Neutrophil (primary cell): ENCODE data around the gene DCP2.

Source experiments
- H3K27ac ChIP-seq: fragments of 200-600 bp; sonication (generic); 2 replicates; pipeline ENCODE4 v1.5.1; 2016; ENCODE audit warnings: mild to moderate bottlenecking, moderate library complexity
- H3K27me3 ChIP-seq: fragments of 200-600 bp; sonication (generic); 2 replicates; pipeline ENCODE4 v1.6.0; 2016; ENCODE audit warnings: mild to moderate bottlenecking
- H3K36me3 ChIP-seq: fragments of 200-600 bp; sonication (generic); 2 replicates; pipeline ENCODE4 v1.5.1; 2017
- H3K4me1 ChIP-seq, 2 experiments: fragments of 200-600 bp in 1 of 2; sonication (generic) in 1 of 2; 1 replicate in 1 of 2; 2 replicates in 1 of 2; pipeline versions ENCODE4 v1.5.1 to v1.6.1; 2013 to 2016; ENCODE audit warnings: low read depth in 1 of 2, low read length in 1 of 2, mild to moderate bottlenecking in 1 of 2, moderate library complexity in 1 of 2; ENCODE audit not compliant: control insufficient read depth in 1 of 2, insufficient read depth in 1 of 2
- H3K4me3 ChIP-seq, 2 experiments: fragments of 200-600 bp in 1 of 2; sonication (generic) in 1 of 2; 1 replicate in 1 of 2; 2 replicates in 1 of 2; pipeline ENCODE4 v1.5.1; 2013 to 2016; ENCODE audit warnings: low read depth in 1 of 2, low read length in 1 of 2, mild to moderate bottlenecking in 1 of 2, moderate library complexity in 1 of 2
- H3K9me3 ChIP-seq: fragments of 200-600 bp; sonication (generic); 2 replicates; pipeline ENCODE4 v1.5.1; 2016
- CTCF ChIP-seq: fragments of 200-600 bp; sonication (generic); IDR thresholded peaks from 2 replicates; pipeline ENCODE4 v1.5.1; 2016; ENCODE audit warnings: antibody characterized with exemption

DCP2 gene

GRCh38 chr5:113029614-113030013 is 53.0 kb downstream of the DCP2 start:
- no peaks in the 10 kb centered on the region for H3K9me3 ChIP-seq
- no peak for TF ChIP-seq CTCF
- H3K4me3 ChIP-seq, result no peak overlapping the region
- H3K27ac ChIP-seq, result no peak overlapping the region
- H3K27me3 ChIP-seq, result no peaks in the 10 kb centered on the region
- H3K4me1 ChIP-seq, result no peaks in the 10 kb centered on the region
- peaks cover 39% of the 10 kb centered on the region for H3K36me3 ChIP-seq

GRCh38 chr5:113031104-113031503 is 54.5 kb downstream of the DCP2 start:
- TF ChIP-seq CTCF, result no peak
- H3K36me3 ChIP-seq, result peaks cover 37% of the 10 kb centered on the region

GRCh38 chr5:113031557-113031956 is 55.0 kb downstream of the DCP2 start:
- Histone ChIP-seq H3K27me3 (no peaks in the 10 kb centered on the region), H3K4me3 (no peak overlapping the region), H3K27ac (no peak overlapping the region), H3K9me3 (no peaks in the 10 kb centered on the region), H3K36me3 (peaks cover 32% of the 10 kb centered on the region), H3K4me1 (no peaks in the 10 kb centered on the region)
- no peak for TF ChIP-seq CTCF

More at GRCh38 chr5:113031104-113031503, 54.5 kb downstream of the DCP2 start:
- no peaks in the 10 kb centered on the region for H3K27me3 ChIP-seq
- H3K27ac ChIP-seq, result no peak overlapping the region
- no peaks in the 10 kb centered on the region for H3K4me1 ChIP-seq
- H3K9me3 ChIP-seq, result no peaks in the 10 kb centered on the region
- no peak overlapping the region for H3K4me3 ChIP-seq

GRCh38 chr5:113034182-113034773 is 57.7 kb downstream of the DCP2 start:
- H3K27ac ChIP-seq, result no peak overlapping the region
- no peak for TF ChIP-seq CTCF
- H3K27me3 ChIP-seq, result peaks cover 1% of the 10 kb centered on the region
- H3K4me1 ChIP-seq, result no peaks in the 10 kb centered on the region
- H3K9me3 ChIP-seq, result no peaks in the 10 kb centered on the region
- H3K36me3 ChIP-seq, result peaks cover 7% of the 10 kb centered on the region
- no peak overlapping the region for H3K4me3 ChIP-seq

GRCh38 chr5:113035096-113035495 is 58.5 kb downstream of the DCP2 start:
- Histone ChIP-seq H3K9me3 (no peaks in the 10 kb centered on the region), H3K4me1 (no peaks in the 10 kb centered on the region), H3K27ac (no peak overlapping the region), H3K4me3 (no peak overlapping the region), H3K36me3 (no peaks in the 10 kb centered on the region), H3K27me3 (peaks cover 6% of the 10 kb centered on the region)
- no peak for TF ChIP-seq CTCF
